Activated CD4-positive, alpha-beta T cell treated with anti-CD3 and anti-CD28 coated beads, Interleukin-2, amount 10 ng/mL, durations not matched to agents 7 days and 5 days (primary cell): Measurements from ENCODE around the gene MSH3. TPM values are rescaled to one million over a fixed set of nuclear protein-coding genes. Genes with fewer than 3 reads are reported as not detected.
"Not testable (repeated sequence)": the region's sequence is repeated elsewhere in the genome, so short reads cannot be mapped to it uniquely, and the experiment has no call there.

Source experiments
- CTCF ChIA-PET: fragments of 350-600 bp; sonication (Branson Sonifier 250); formaldehyde crosslinking; loops from one replicate; lab custom pipeline; 2021; ENCODE audit warnings: antibody characterized with exemption; lab: Charles Lee
- POLR2A ChIA-PET: fragments of 350-600 bp; sonication (Branson Sonifier 250); formaldehyde crosslinking; loops from one replicate; lab custom pipeline; 2021; ENCODE audit warnings: antibody characterized with exemption; lab: Charles Lee
- DNase-seq: peaks from one replicate; pipeline ENCODE4 v3.0.0-alpha.2; 2020
- H3K27ac Mint-ChIP-seq: one replicate; pipeline ENCODE4 v1.8.0; 2021; ENCODE audit warnings: mild to moderate bottlenecking, moderate library complexity, mixed read lengths
- H3K27me3 Mint-ChIP-seq: one replicate; pipeline ENCODE4 v1.8.0; 2021; ENCODE audit warnings: mixed read lengths
- H3K36me3 Mint-ChIP-seq: one replicate; pipeline ENCODE4 v1.8.0; 2021; ENCODE audit warnings: low read depth, mixed read lengths
- H3K4me1 Mint-ChIP-seq: one replicate; pipeline ENCODE4 v1.8.0; 2021; ENCODE audit warnings: mixed read lengths
- H3K4me3 Mint-ChIP-seq: one replicate; pipeline ENCODE4 v1.8.0; 2021; ENCODE audit warnings: mild to moderate bottlenecking, moderate library complexity, mixed read lengths
- H3K9me3 Mint-ChIP-seq: one replicate; pipeline ENCODE4 v1.8.0; 2021; ENCODE audit warnings: mixed read lengths
- total RNA-seq, 2 experiments: library from RNA; stranded (reverse); gene quantifications; one replicate each; pipeline ENCODE4 v1.2.3, GENCODE V29; 2021

Gene MSH3
- total RNA-seq, 2 experiments from 2014 or later = 23.2 to 25.4 TPM

DNA sequence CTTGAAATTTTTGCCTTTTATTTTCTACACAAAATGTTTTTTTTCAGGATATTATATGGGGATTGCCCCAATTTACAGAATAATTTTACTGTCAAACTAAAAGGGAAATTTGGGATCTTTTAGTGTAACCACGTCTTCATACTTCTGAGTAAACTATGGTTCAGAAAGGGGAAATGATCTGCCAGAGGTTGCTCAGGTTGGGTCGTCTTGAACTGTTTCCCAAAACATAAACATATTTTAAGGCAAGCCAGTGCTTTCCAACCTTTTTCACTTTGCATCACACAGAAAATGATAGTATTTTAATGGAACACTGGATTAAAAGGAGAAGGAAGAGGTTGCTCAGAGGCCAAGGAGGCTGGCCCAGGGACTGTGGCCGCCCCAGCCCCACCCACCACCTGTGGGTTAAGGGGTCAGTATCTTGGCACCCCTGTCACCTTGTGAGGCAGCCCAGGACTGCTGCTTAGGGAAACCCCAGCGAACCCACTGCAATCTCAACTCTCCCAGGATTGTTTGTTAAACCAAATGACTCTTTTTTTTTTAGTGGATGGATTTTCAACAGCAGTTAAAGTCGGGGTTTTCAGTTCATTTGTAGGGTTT is 143.1 kb downstream of the MSH3 start:
- H3K27ac Mint-ChIP-seq = no peak overlapping the region
- H3K27me3 Mint-ChIP-seq = no peaks in the 10 kb centered on the region
- CTCF ChIA-PET = no interaction called here
- peaks cover 35% of the 10 kb centered on the region for H3K36me3 Mint-ChIP-seq
- no peaks in the 10 kb centered on the region for H3K4me1 Mint-ChIP-seq
- H3K9me3 Mint-ChIP-seq = no peaks in the 10 kb centered on the region
- no peak overlapping the region for H3K4me3 Mint-ChIP-seq
- POLR2A ChIA-PET = no interaction called here
- DNase-seq = no peak

DNA sequence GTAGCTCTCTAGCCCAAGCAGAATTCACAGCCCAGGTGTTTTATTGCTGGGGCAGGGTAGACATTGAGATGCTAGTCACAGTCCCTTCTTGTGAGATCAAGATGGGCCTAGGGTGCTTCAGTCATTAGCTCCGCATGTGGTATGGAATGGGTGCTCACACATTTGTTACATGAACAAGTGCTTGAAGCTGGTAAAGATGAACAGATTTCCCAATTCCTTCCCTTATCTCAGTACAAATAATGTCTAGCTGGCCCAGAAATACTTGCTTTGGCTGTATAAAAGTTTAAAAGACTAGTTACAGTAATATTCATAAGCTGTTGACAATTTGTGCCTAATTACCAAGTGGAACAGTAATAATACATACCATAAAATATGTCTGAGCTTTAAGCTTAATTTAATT is 143.7 kb downstream of the MSH3 start:
- Mint-ChIP-seq H3K4me1 (no peaks in the 10 kb centered on the region), H3K9me3 (no peaks in the 10 kb centered on the region), H3K36me3 (peaks cover 40% of the 10 kb centered on the region), H3K4me3 (no peak overlapping the region), H3K27ac (no peak overlapping the region), H3K27me3 (no peaks in the 10 kb centered on the region)
- CTCF ChIA-PET = interaction anchor here (1.2 kb wide), 1 partner anchor 15 kb away, joined by 3 read pairs; no protein-coding TSS in a partner anchor
- DNase-seq = no peak
- POLR2A ChIA-PET = no interaction called here

- no peak for DNase-seq
- Mint-ChIP-seq H3K36me3 (peaks cover 44% of the 10 kb centered on the region), H3K9me3 (no peaks in the 10 kb centered on the region), H3K27me3 (no peaks in the 10 kb centered on the region), H3K4me3 (no peak overlapping the region), H3K27ac (no peak overlapping the region), H3K4me1 (no peaks in the 10 kb centered on the region)
- ChIA-PET CTCF (interaction anchor here (1.2 kb wide), 1 partner anchor 15 kb away, joined by 3 read pairs; no protein-coding TSS in a partner anchor), POLR2A (no interaction called here)
Measured at GRCh38 chr5:80798633-80799032, 144.2 kb downstream of the MSH3 start.

DNA sequence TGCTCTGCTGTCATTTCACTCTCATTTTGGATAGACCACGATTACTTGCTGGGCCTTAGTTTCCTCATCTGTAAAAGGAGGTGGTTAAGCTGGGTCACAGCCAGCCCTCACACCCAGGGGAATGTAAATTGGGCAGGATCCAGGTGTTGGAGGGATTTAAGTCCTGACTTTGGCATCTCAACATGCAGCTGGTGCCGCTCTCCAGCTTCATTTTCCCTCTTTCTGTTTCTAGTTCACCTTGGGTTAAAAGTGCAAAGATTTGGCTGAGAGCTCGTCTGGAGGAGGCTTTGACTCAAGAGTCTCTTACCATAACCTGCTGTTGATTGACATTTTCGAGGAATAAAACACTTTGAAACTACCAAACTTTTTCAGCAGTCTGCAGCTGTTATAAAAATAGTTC is 144.6 kb downstream of the MSH3 start:
- Mint-ChIP-seq H3K27me3 (no peaks in the 10 kb centered on the region), H3K4me3 (no peak overlapping the region), H3K27ac (no peak overlapping the region), H3K36me3 (peaks cover 44% of the 10 kb centered on the region), H3K9me3 (no peaks in the 10 kb centered on the region), H3K4me1 (no peaks in the 10 kb centered on the region)
- POLR2A ChIA-PET = no interaction called here
- DNase-seq = no peak
- CTCF ChIA-PET = interaction anchor here (1.2 kb wide), 1 partner anchor 14 kb away, joined by 3 read pairs; no protein-coding TSS in a partner anchor

DNA sequence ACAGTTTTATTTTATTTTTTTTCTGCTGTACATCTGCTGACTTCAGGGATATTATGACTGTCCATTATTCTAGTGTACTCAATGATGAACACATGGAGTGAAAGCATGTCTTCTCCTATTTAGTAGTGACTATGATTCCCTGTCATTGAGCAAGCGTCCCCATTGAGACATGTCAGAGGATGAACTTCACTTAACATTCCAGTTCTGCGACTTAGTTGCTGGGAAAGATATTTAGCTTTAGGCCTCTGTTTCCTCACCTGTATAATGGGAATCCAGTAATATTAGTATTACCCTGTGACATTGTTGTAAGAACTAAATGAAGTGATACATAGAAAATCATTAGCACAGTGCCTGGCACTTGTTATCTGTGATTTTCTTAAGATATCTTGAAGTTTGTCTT is 145.1 kb downstream of the MSH3 start:
- ChIA-PET POLR2A (no interaction called here), CTCF (interaction anchor here (0.6 kb wide), 1 partner anchor 679 kb away, joined by 3 read pairs; no protein-coding TSS in a partner anchor)
- no peaks in the 10 kb centered on the region for H3K9me3 Mint-ChIP-seq
- peaks cover 44% of the 10 kb centered on the region for H3K36me3 Mint-ChIP-seq
- H3K4me3 Mint-ChIP-seq = no peak overlapping the region
- DNase-seq = no peak
- no peaks in the 10 kb centered on the region for H3K27me3 Mint-ChIP-seq
- no peak overlapping the region for H3K27ac Mint-ChIP-seq
- no peaks in the 10 kb centered on the region for H3K4me1 Mint-ChIP-seq

DNA sequence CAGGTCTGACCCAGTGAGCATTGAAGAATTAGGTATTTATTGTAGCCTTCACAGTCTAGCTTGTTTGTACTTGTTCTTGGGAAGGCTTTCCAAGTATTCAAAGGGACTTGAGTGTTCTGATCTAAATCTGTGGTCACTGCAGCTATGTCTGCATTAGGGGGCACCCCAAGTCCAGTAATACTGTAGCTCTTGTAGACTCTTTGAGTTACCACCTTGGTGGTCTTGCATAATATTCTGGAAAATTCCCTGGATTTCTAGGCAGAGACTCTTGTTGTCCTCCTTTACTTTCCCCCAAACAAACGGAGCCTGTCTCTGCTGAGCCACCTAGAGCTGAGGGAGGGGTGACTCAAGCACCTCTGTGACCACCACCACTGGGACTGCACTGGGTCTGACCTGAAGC is 149.9 kb downstream of the MSH3 start:
- CTCF ChIA-PET = interaction anchor here (1.1 kb wide), 1 partner anchor 8 kb away, joined by 3 read pairs; no protein-coding TSS in a partner anchor
- no peak for DNase-seq

DNA sequence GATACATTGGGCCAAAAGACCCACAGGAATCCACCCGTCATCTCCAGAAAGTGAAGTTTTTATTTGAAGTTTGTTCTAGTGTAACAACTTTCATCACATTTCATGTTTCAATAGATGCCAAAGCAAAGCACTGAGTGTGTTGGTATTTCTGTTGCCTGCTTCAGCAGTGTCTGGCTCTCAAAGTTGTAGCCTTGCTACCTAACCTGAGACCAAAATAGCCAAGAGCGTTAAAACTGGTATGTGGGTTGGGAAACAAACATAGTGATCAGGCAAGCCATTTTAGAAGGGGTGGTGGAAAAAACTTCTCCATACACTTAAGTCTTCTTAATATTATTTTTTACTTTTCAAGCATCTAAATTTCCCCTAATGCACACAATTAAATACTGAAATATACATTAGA is 150.6 kb downstream of the MSH3 start:
- H3K36me3 Mint-ChIP-seq = peaks cover 46% of the 10 kb centered on the region
- H3K4me1 Mint-ChIP-seq = peaks cover 10% of the 10 kb centered on the region
- CTCF ChIA-PET = interaction anchor here (1.1 kb wide), 1 partner anchor 8 kb away, joined by 3 read pairs; no protein-coding TSS in a partner anchor
- POLR2A ChIA-PET = no interaction called here
- no peaks in the 10 kb centered on the region for H3K9me3 Mint-ChIP-seq
- H3K4me3 Mint-ChIP-seq = no peak overlapping the region
- H3K27ac Mint-ChIP-seq = no peak overlapping the region
- no peaks in the 10 kb centered on the region for H3K27me3 Mint-ChIP-seq
- no peak for DNase-seq

More for the DNA sequence above, 149.9 kb downstream of the MSH3 start:
- Mint-ChIP-seq H3K4me3 (no peak overlapping the region), H3K27me3 (no peaks in the 10 kb centered on the region), H3K9me3 (no peaks in the 10 kb centered on the region), H3K4me1 (peaks cover 7% of the 10 kb centered on the region), H3K36me3 (peaks cover 43% of the 10 kb centered on the region), H3K27ac (no peak overlapping the region)
- POLR2A ChIA-PET = no interaction called here

- DNase-seq = no peak
- Mint-ChIP-seq H3K4me1 (peaks cover 10% of the 10 kb centered on the region), H3K27ac (no peak overlapping the region), H3K27me3 (no peaks in the 10 kb centered on the region), H3K9me3 (peaks cover 3% of the 10 kb centered on the region), H3K4me3 (no peak overlapping the region), H3K36me3 (peaks cover 40% of the 10 kb centered on the region)
- ChIA-PET CTCF (no interaction called here), POLR2A (no interaction called here)
Measured at GRCh38 chr5:80806929-80807328, 152.5 kb downstream of the MSH3 start.

DNA sequence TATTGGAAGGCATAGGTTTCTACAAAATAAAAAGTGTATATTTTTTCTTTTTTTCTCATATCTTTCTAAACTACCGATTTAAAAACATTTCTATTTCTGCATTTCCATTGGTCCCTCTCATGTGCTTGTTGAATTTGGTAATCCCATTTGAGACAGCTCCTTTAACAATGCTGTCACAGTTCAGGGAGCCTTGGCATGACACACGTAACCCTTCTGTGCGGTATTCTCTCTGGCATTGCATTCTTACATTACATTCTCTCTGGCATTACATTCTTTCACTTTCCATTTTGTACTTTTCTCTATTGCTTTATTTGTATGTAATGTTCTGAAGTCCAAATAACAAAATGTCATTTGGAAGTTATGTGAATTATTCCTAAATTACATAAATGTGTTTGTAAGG is 155.0 kb downstream of the MSH3 start:
- CTCF ChIA-PET = no interaction called here
- POLR2A ChIA-PET = no interaction called here
- H3K27me3 Mint-ChIP-seq = no peaks in the 10 kb centered on the region
- H3K4me3 Mint-ChIP-seq = no peak overlapping the region
- peaks cover 3% of the 10 kb centered on the region for H3K9me3 Mint-ChIP-seq
- H3K27ac Mint-ChIP-seq = no peak overlapping the region
- H3K36me3 Mint-ChIP-seq = peaks cover 39% of the 10 kb centered on the region
- peaks cover 10% of the 10 kb centered on the region for H3K4me1 Mint-ChIP-seq
- no peak for DNase-seq

GRCh38 chr5:80810425-80810824 is 156.0 kb downstream of the MSH3 start:
- H3K4me3 Mint-ChIP-seq = no peak overlapping the region
- H3K9me3 Mint-ChIP-seq = peaks cover 5% of the 10 kb centered on the region
- H3K27ac Mint-ChIP-seq = no peak overlapping the region
- H3K4me1 Mint-ChIP-seq = peaks cover 10% of the 10 kb centered on the region
- peaks cover 43% of the 10 kb centered on the region for H3K36me3 Mint-ChIP-seq
- no peaks in the 10 kb centered on the region for H3K27me3 Mint-ChIP-seq
- DNase-seq = no peak
- POLR2A ChIA-PET = no interaction called here
- CTCF ChIA-PET = no interaction called here

DNA sequence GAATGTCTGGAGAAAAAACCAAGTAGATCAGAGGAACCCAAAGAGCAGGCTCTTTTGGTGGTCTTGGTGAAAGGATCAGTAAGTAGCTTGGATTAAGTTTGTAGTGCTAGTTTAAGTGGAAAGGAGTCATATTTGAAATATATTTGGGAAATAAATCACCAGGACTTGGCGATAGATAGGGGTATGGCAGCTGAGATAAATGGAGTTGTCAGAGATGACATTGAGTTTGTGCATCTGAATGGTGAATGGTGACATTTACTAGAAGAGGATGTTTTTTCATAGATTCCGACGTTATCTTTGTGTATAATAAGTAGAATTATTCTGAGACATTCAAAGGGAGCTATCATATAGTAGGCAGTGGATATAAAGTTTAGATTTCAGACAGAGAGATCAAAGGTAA is 162.1 kb downstream of the MSH3 start:
- no peak overlapping the region for H3K27ac Mint-ChIP-seq
- DNase-seq = no peak
- H3K4me3 Mint-ChIP-seq = no peak overlapping the region
- H3K4me1 Mint-ChIP-seq = no peaks in the 10 kb centered on the region
- H3K9me3 Mint-ChIP-seq = peaks cover 8% of the 10 kb centered on the region
- POLR2A ChIA-PET = no interaction called here
- H3K36me3 Mint-ChIP-seq = peaks cover 47% of the 10 kb centered on the region
- no peaks in the 10 kb centered on the region for H3K27me3 Mint-ChIP-seq
- CTCF ChIA-PET = no interaction called here

- Mint-ChIP-seq H3K9me3 (peaks cover 17% of the 10 kb centered on the region), H3K27ac (no peak overlapping the region), H3K36me3 (peaks cover 50% of the 10 kb centered on the region), H3K4me3 (no peak overlapping the region), H3K4me1 (no peaks in the 10 kb centered on the region), H3K27me3 (no peaks in the 10 kb centered on the region)
- POLR2A ChIA-PET = no interaction called here
- DNase-seq = no peak
- CTCF ChIA-PET = interaction anchor here (0.7 to 0.9 kb wide), 3 partner anchors 37 to 279 kb away, joined by 3 read pairs; no protein-coding TSS in a partner anchor
Measured at GRCh38 chr5:80820685-80821084, 166.2 kb downstream of the MSH3 start.

GRCh38 chr5:80822640-80823039 is 168.2 kb downstream of the MSH3 start:
- POLR2A ChIA-PET = no interaction called here
- DNase-seq = no peak
- no peaks in the 10 kb centered on the region for H3K4me1 Mint-ChIP-seq
- peaks cover 47% of the 10 kb centered on the region for H3K36me3 Mint-ChIP-seq
- H3K27me3 Mint-ChIP-seq = no peaks in the 10 kb centered on the region
- H3K4me3 Mint-ChIP-seq = no peak overlapping the region
- peaks cover 14% of the 10 kb centered on the region for H3K9me3 Mint-ChIP-seq
- CTCF ChIA-PET = no interaction called here
- no peak overlapping the region for H3K27ac Mint-ChIP-seq

DNA sequence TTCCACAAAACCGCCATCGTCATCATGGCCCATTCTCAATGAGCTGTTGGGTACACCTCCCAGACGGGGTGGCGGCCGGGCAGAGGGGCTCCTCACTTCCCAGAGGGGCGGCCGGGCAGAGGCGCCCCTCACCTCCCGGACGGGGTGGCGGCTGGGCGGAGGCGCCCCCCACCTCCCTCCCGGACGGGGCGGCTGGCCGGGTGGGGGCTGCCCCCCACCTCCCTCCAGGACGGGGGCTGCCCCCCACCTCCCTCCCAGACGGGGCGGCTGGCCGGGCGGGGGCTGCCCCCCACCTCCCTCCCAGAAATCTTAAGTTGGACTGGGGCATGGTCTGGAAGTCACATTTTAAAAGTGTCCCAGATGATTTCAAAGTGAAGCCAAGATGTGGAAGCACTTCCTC is 169.7 kb downstream of the MSH3 start:
- CTCF ChIA-PET, H3K27ac Mint-ChIP-seq, H3K4me1 Mint-ChIP-seq, DNase-seq, H3K27me3 Mint-ChIP-seq, H3K4me3 Mint-ChIP-seq, POLR2A ChIA-PET: not testable (repeated sequence)
- Mint-ChIP-seq H3K9me3 (peaks cover 24% of the 10 kb centered on the region), H3K36me3 (peaks cover 46% of the 10 kb centered on the region)
